H1 (cell line): ENCODE results near the gene RPL18.

Experiments used
- CTCF ChIP-seq, 3 experiments: IDR thresholded peaks; 1 replicate in 2 of 3; 2 replicates in 1 of 3; pipeline versions ENCODE4 v1.5.1 to v1.6.1; 2011; ENCODE audit warnings: low read length in 3 of 3, mild to moderate bottlenecking in 3 of 3, inconsistent platforms in 2 of 3, low read depth in 1 of 3, moderate library complexity in 1 of 3; ENCODE audit not compliant: insufficient read depth in 1 of 3; ENCODE audit errors: control extremely low read depth in 1 of 3
- GABPA ChIP-seq: IDR thresholded peaks from 2 replicates; pipeline ENCODE4 v1.6.1; 2011; ENCODE audit warnings: mild to moderate bottlenecking, low read length, moderate library complexity, borderline replicate concordance; ENCODE audit not compliant: insufficient read depth

- TF ChIP-seq GABPA, result no peak
- no peak for TF ChIP-seq CTCF (IDR thresholded peaks at IDR 0.05; ENCODE audit: control extremely low read depth in 1 of 3, insufficient read depth in 1 of 3, low read depth in 1 of 3, low read length in 3 of 3)
These were observed 16.4 kb upstream of the RPL18 start for GRCh38 chr19:48635263-48635965.
